ENCODE results near the gene LRRC75A.

DNA sequence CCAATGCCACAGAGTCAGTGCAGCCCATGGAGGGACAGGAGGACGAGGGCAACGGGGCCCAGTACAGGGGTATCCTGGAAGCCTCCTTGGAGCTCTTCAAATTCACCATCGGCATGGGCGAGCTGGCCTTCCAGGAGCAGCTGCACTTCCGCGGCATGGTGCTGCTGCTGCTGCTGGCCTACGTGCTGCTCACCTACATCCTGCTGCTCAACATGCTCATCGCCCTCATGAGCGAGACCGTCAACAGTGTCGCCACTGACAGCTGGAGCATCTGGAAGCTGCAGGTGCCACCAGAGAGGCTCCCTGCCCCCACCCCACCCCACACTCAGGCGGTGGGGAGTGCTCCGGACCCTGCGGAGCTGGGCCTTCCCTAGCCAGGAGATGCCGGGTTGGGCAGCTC, 60.0 kb downstream of the LRRC75A start:
- TF ChIP-seq FIP1L1 (IDR thresholded peaks at IDR 0.05; ENCODE audit: borderline replicate concordance, insufficient read depth, low read depth, low read length) (no peak), EZH2 (conservative IDR thresholded peaks at IDR 0.05; ENCODE audit: low read depth, low read length) (no peak), DNMT3B (CRISPR knock-in tag; conservative IDR thresholded peaks at IDR 0.05) (no peak)
- TF ChIP-seq, protein P1, sequence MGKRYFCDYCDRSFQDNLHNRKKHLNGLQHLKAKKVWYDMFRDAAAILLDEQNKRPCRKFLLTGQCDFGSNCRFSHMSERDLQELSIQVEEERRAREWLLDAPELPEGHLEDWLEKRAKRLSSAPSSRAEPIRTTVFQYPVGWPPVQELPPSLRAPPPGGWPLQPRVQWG (CRISPR knock-in tag; IDR thresholded peaks at IDR 0.05; ENCODE audit: borderline replicate concordance, low read depth): no peak
- TF ChIP-seq, protein P2, sequence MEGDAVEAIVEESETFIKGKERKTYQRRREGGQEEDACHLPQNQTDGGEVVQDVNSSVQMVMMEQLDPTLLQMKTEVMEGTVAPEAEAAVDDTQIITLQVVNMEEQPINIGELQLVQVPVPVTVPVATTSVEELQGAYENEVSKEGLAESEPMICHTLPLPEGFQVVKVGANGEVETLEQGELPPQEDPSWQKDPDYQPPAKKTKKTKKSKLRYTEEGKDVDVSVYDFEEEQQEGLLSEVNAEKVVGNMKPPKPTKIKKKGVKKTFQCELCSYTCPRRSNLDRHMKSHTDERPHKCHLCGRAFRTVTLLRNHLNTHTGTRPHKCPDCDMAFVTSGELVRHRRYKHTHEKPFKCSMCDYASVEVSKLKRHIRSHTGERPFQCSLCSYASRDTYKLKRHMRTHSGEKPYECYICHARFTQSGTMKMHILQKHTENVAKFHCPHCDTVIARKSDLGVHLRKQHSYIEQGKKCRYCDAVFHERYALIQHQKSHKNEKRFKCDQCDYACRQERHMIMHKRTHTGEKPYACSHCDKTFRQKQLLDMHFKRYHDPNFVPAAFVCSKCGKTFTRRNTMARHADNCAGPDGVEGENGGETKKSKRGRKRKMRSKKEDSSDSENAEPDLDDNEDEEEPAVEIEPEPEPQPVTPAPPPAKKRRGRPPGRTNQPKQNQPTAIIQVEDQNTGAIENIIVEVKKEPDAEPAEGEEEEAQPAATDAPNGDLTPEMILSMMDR (CRISPR knock-in tag; IDR thresholded peaks at IDR 0.05): no peak
- TF ChIP-seq, protein P3, sequence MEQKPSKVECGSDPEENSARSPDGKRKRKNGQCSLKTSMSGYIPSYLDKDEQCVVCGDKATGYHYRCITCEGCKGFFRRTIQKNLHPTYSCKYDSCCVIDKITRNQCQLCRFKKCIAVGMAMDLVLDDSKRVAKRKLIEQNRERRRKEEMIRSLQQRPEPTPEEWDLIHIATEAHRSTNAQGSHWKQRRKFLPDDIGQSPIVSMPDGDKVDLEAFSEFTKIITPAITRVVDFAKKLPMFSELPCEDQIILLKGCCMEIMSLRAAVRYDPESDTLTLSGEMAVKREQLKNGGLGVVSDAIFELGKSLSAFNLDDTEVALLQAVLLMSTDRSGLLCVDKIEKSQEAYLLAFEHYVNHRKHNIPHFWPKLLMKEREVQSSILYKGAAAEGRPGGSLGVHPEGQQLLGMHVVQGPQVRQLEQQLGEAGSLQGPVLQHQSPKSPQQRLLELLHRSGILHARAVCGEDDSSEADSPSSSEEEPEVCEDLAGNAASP (CRISPR knock-in tag; IDR thresholded peaks at IDR 0.05; ENCODE audit: borderline replicate concordance): no peak
